Measurements from ENCODE around the gene MS4A15.

GRCh38 chr11:60801194-60801593, 44.5 kb downstream of the MS4A15 start:
- TF ChIP-seq CTCF (IDR thresholded peaks at IDR 0.05) (no peak), POLR2A (IDR thresholded peaks at IDR 0.05) (no peak)
